Prostate gland (tissue), 2 donors: ENCODE data around the gene ALDOC. TPM values are rescaled to one million over a fixed set of nuclear protein-coding genes. Genes with fewer than 3 reads are reported as not detected.
"Not testable (repeated sequence)": the region's sequence is repeated elsewhere in the genome, so short reads cannot be mapped to it uniquely, and the experiment has no call there.

Experiments
- DNase-seq: peaks from one replicate; pipeline ENCODE4 v3.0.0-alpha.2; 2019; ENCODE audit warnings: low spot score
- H3K27ac ChIP-seq, 2 donors: fragments of 200-600 bp; sonication (generic); 2 replicates each; pipeline ENCODE4 v1.5.1; 2017 to 2019
- H3K27me3 ChIP-seq: fragments of 200-600 bp; sonication (generic); replicated peaks from 2 replicates; pipeline ENCODE4 v1.5.1; 2019; ENCODE audit not compliant: insufficient read depth
- H3K36me3 ChIP-seq, 2 donors: fragments of 200-600 bp; sonication (generic); 1 replicate in 1 of 2; 2 replicates in 1 of 2; pipeline versions ENCODE4 v1.5.1 to v1.8.1; 2017 to 2019
- H3K4me1 ChIP-seq: fragments of 200-600 bp; sonication (generic); replicated peaks from 2 replicates; pipeline ENCODE4 v1.5.1; 2019
- H3K4me3 ChIP-seq, 2 donors: fragments of 200-600 bp; sonication (generic); 2 replicates each; pipeline ENCODE4 v1.5.1; 2017 to 2019
- H3K9me3 ChIP-seq: fragments of 200-600 bp; sonication (generic); 2 replicates; pipeline ENCODE4 v1.5.1; 2017
- CTCF ChIP-seq, 4 experiments: fragments of 200-600 bp in 2 of 4; fragments of 450-650 bp in 2 of 4; sonication (generic) in 2 of 4; IDR thresholded peaks; 1 replicate in 3 of 4; 2 replicates in 1 of 4; pipeline ENCODE4 v1.5.1; 2016 to 2019; ENCODE audit warnings: antibody characterized with exemption in 4 of 4, mild to moderate bottlenecking in 2 of 4, moderate library complexity in 2 of 4
- POLR2A ChIP-seq: fragments of 450-650 bp; IDR thresholded peaks from one replicate; pipeline ENCODE4 v1.6.1; 2016; ENCODE audit warnings: antibody characterized with exemption, mild to moderate bottlenecking
- POLR2AphosphoS5 ChIP-seq: sonication (generic); formaldehyde crosslinking; IDR thresholded peaks from one replicate; pipeline ENCODE4 v1.6.1; 2017; ENCODE audit warnings: antibody characterized with exemption
- WGBS: methylation state at CpG from one replicate; pipeline ENCODE4 v1.1.5; 2018; 5-methylcytosine and 5-hydroxymethylcytosine counted together
- intact Hi-C: fragments of 100-400 bp; cut with DNase I; formaldehyde crosslinking; loops from one replicate; pipeline ENCODE4 v1.14.2; 2022
- total RNA-seq, 2 donors: library from RNA; depleted of rRNA; stranded (reverse); fragments of >200 nt; gene quantifications; one replicate each; pipeline ENCODE4 v1.1.0, GENCODE V29; 2016

The ALDOC gene
- total RNA-seq, 2 donors from 2014 or later, result 49.5 to 55.0 TPM

GRCh38 chr17:28612936-28613872 lies 36.5 kb upstream of the ALDOC start:
- no peak for DNase-seq
- TF ChIP-seq CTCF (IDR thresholded peaks at IDR 0.05) (peak; percentile 12 to 58 (median 38)), POLR2A (no peak), POLR2AphosphoS5 (no peak)

GRCh38 chr17:28612531-28612930 lies 35.8 kb upstream of the ALDOC start:
- H3K4me1 ChIP-seq, result no peaks in the 10 kb centered on the region

More at GRCh38 chr17:28612936-28613872, 36.5 kb upstream of the ALDOC start:
- Histone ChIP-seq H3K9me3 (no peaks in the 10 kb centered on the region), H3K4me3 (no peak overlapping the region), H3K36me3 (peaks cover 21 to 25% of the 10 kb centered on the region in 2 donors), H3K4me1 (no peaks in the 10 kb centered on the region), H3K27ac (no peak overlapping the region), H3K27me3 (no peaks in the 10 kb centered on the region)
- intact Hi-C loops, result loop anchor here (2.0 to 5.0 kb wide), 2 partner anchors 66 to 118 kb away; no protein-coding TSS in a partner anchor
- WGBS, result 84% methylated on average over 6 of the region's 6 CpGs

GRCh38 chr17:28610376-28610775 lies 33.7 kb upstream of the ALDOC start:
- Histone ChIP-seq H3K9me3 (no peaks in the 10 kb centered on the region), H3K4me3 (no peak overlapping the region), H3K36me3 (peaks cover 4 to 7% of the 10 kb centered on the region in 2 donors), H3K4me1 (no peaks in the 10 kb centered on the region), H3K27ac (no peak overlapping the region), H3K27me3 (no peaks in the 10 kb centered on the region)
- intact Hi-C loops, result loop anchor here (5.0 kb wide), 1 partner anchor 63 kb away; no protein-coding TSS in a partner anchor
- no peak for DNase-seq
- WGBS, result 90% methylated on average over 8 of the region's 8 CpGs
- no peak for TF ChIP-seq POLR2A
- no peak for TF ChIP-seq CTCF (IDR thresholded peaks at IDR 0.05)
- no peak for TF ChIP-seq POLR2AphosphoS5

More at GRCh38 chr17:28612531-28612930, 35.8 kb upstream of the ALDOC start:
- no peak for TF ChIP-seq POLR2AphosphoS5
- no peak for TF ChIP-seq POLR2A
- TF ChIP-seq CTCF (IDR thresholded peaks at IDR 0.05), result no peak
- intact Hi-C loops, result loop anchor here (2.0 to 5.0 kb wide), 2 partner anchors 65 to 118 kb away; no protein-coding TSS in a partner anchor
- peaks cover 20 to 21% of the 10 kb centered on the region in 2 donors for H3K36me3 ChIP-seq
- no peaks in the 10 kb centered on the region for H3K9me3 ChIP-seq
- no peak overlapping the region for H3K27ac ChIP-seq
- no peak for DNase-seq
- H3K27me3 ChIP-seq, result no peaks in the 10 kb centered on the region
- H3K4me3 ChIP-seq, result no peak overlapping the region
- 53% methylated on average over 2 of the region's 2 CpGs for WGBS

GRCh38 chr17:28604031-28604430 lies 27.3 kb upstream of the ALDOC start:
- H3K27ac ChIP-seq, DNase-seq, H3K4me1 ChIP-seq, H3K27me3 ChIP-seq, H3K9me3 ChIP-seq, H3K36me3 ChIP-seq, intact Hi-C loops, H3K4me3 ChIP-seq: not testable (repeated sequence)
- WGBS, result 91% methylated on average over 13 of the region's 31 CpGs

GRCh38 chr17:28599311-28600184 lies 22.9 kb upstream of the ALDOC start:
- no peak for TF ChIP-seq POLR2A
- TF ChIP-seq POLR2AphosphoS5, result peak; percentile 8
- Histone ChIP-seq H3K27ac (peak overlapping the region; percentile 94 to 96), H3K9me3 (no peaks in the 10 kb centered on the region), H3K36me3 (no peaks in the 10 kb centered on the region), H3K4me3 (peak overlapping the region; percentile 47 to 53), H3K4me1 (no peaks in the 10 kb centered on the region), H3K27me3 (no peaks in the 10 kb centered on the region)
- 5% methylated on average over 37 of the region's 40 CpGs for WGBS
- intact Hi-C loops, result no loop called here
- peak; percentile 56 for DNase-seq
